Stimulated activated memory B cell treated with anti-CD40 and anti-IgM and Interleukin-4, amounts not matched to agents 10 μg/mL and 1 μg/mL and 100 μg/mL, for 72 hours (primary cell): ENCODE data around the gene COL4A5.
"Not testable (repeated sequence)": the region's sequence is repeated elsewhere in the genome, so short reads cannot be mapped to it uniquely, and the experiment has no call there.

Experiments
- ATAC-seq: fragments of 150-1000 bp; cut with Tn5 transposase; 2 replicates; pipeline ENCODE4 v1.10.0; 2021
- H3K27ac Mint-ChIP-seq: one replicate; pipeline ENCODE4 v1.8.0; 2022; ENCODE audit warnings: mild to moderate bottlenecking, mixed read lengths
- H3K27me3 Mint-ChIP-seq: one replicate; pipeline ENCODE4 v1.8.0; 2022; ENCODE audit warnings: mixed read lengths
- H3K36me3 Mint-ChIP-seq: one replicate; pipeline ENCODE4 v1.8.0; 2022; ENCODE audit warnings: mixed read lengths
- H3K4me1 Mint-ChIP-seq: one replicate; pipeline ENCODE4 v1.8.0; 2022; ENCODE audit warnings: mixed read lengths
- H3K4me3 Mint-ChIP-seq: one replicate; pipeline ENCODE4 v1.8.0; 2022; ENCODE audit warnings: mild to moderate bottlenecking, moderate library complexity, mixed read lengths
- H3K9me3 Mint-ChIP-seq: one replicate; pipeline ENCODE4 v1.8.0; 2022; ENCODE audit warnings: mixed read lengths

Gene COL4A5

DNA sequence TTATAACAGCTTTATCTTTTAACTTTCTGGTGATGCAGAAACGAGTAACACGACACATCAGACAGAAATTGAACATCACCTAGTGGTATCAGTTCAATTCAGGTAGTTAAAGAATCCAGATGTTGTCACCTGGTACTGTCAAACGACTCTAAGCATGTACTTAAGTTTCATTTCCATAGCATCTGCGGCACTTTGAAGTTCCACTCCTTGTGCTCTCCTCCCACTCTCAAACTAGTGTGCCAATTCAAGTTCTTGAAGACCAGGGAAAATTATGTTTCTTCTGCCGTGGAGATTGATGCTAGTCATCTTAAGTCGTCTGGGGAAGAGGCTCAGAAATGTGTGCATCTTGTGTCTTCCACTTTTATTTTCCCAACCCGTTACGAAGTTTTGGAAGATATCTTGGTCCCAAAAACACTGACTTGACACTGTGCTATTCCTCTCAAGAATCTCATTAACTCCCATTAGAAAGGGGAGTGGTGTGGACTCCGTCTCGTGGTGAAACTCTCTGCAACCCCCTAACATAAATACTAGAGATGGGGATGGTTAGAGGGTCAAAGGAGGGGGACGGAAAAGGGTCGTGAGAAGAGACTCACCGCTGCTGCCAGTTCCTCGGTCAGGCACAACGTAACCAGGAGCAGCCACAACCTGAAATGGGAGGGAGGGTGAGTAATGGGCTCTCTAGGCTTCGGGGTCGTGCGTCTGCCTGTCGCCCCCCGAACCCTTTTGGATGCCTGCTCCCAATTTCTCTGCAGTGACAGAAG, 2.1 kb upstream of the COL4A5 start:
- no peaks in the 10 kb centered on the region for H3K9me3 Mint-ChIP-seq
- no peaks in the 10 kb centered on the region for H3K36me3 Mint-ChIP-seq
- H3K4me1 Mint-ChIP-seq: peaks cover 7% of the 10 kb centered on the region
- no peak overlapping the region for H3K27ac Mint-ChIP-seq
- no peak for ATAC-seq
- H3K4me3 Mint-ChIP-seq: no peak overlapping the region
- H3K27me3 Mint-ChIP-seq: peaks cover 15% of the 10 kb centered on the region

GRCh38 chrX:108438110-108438623, 1.5 kb upstream of the COL4A5 start, which contains the start of gene COL4A6:
Gene COL4A6 (minus strand): TSS chrX:108438422. CDS start chrX:108438196, 226 bp downstream.
- H3K9me3 Mint-ChIP-seq: no peaks in the 10 kb centered on the region
- H3K27me3 Mint-ChIP-seq: peaks cover 15% of the 10 kb centered on the region
- H3K36me3 Mint-ChIP-seq: no peaks in the 10 kb centered on the region
- H3K4me1 Mint-ChIP-seq: peaks cover 7% of the 10 kb centered on the region
- no peak within 1 kb of the TSS for H3K4me3 Mint-ChIP-seq
- no peak within 1 kb of the TSS for H3K27ac Mint-ChIP-seq
- ATAC-seq: no peak

- H3K27ac Mint-ChIP-seq: no peak overlapping the region
- H3K9me3 Mint-ChIP-seq: no peaks in the 10 kb centered on the region
- H3K36me3 Mint-ChIP-seq: no peaks in the 10 kb centered on the region
- peak overlapping the region; percentile 60 for H3K4me3 Mint-ChIP-seq
- H3K27me3 Mint-ChIP-seq: peaks cover 15% of the 10 kb centered on the region
- no peak for ATAC-seq
- peaks cover 7% of the 10 kb centered on the region for H3K4me1 Mint-ChIP-seq
These were observed 491 bp downstream of the COL4A5 start for GRCh38 chrX:108439961-108440696.

DNA sequence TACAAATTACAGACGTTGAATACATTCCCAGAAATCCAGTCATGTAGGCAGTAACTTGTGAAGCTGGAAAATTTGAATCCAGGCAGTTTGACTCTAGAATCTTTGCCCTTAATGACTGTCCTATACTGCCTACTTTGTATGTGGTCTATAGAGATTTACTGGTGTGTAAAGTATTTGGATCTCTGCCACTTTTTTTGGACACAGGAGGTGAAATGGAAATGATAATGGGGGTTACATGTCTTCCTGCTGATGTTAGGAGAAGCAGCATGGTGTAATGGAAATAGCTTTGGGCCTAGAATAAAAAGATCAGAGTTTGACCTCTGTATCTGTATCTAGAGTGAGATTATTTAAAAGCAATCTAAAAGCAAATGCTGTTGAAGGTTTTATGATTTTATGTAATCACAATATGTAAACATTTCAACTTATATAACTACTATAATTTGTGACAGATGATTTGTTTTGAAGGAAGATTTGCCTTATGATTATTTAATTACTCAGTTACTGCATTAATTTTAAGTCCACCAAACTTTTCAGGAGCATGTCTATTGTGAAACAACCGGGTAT, 3.3 kb downstream of the COL4A5 start:
- Mint-ChIP-seq H3K27ac (no peak overlapping the region), H3K9me3 (no peaks in the 10 kb centered on the region)
- ATAC-seq: no peak

GRCh38 chrX:108447303-108447702, 7.7 kb downstream of the COL4A5 start:
- no peak overlapping the region for H3K27ac Mint-ChIP-seq
- no peaks in the 10 kb centered on the region for H3K4me1 Mint-ChIP-seq
- no peak for ATAC-seq
- no peaks in the 10 kb centered on the region for H3K9me3 Mint-ChIP-seq
- H3K27me3 Mint-ChIP-seq: no peaks in the 10 kb centered on the region
- H3K36me3 Mint-ChIP-seq: no peaks in the 10 kb centered on the region
- H3K4me3 Mint-ChIP-seq: no peak overlapping the region

More for the DNA sequence above, 3.3 kb downstream of the COL4A5 start:
- peaks cover 15% of the 10 kb centered on the region for H3K27me3 Mint-ChIP-seq
- peaks cover 7% of the 10 kb centered on the region for H3K4me1 Mint-ChIP-seq
- H3K4me3 Mint-ChIP-seq: no peak overlapping the region
- no peaks in the 10 kb centered on the region for H3K36me3 Mint-ChIP-seq

GRCh38 chrX:108453841-108454240, 14.2 kb downstream of the COL4A5 start:
- no peaks in the 10 kb centered on the region for H3K4me1 Mint-ChIP-seq

DNA sequence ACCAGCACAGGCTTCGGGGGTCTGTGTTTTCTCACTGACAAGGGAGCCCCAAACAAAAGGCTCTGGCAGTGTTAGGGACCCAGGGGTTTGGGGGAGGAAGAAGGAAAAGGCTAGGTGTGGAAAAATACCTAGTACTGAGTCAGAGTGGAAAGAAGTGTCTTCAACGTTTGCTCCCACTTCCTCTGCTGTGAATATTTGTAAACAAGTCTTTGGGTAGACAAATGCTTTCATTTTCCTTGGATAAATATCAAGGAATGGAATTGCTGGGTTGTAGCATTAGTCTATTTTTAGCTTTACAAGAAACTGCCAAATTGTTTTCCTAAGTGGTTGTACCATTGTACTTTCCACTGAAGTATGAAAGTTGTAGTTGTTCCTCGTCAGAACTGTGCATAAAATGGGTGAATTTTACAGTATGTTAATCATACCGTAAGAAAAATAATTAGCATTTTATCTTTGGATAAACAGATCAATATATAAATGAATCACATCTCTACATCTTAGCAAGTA, 17.4 kb downstream of the COL4A5 start:
- Mint-ChIP-seq H3K27ac (no peak overlapping the region), H3K27me3 (no peaks in the 10 kb centered on the region), H3K4me1 (no peaks in the 10 kb centered on the region), H3K36me3 (no peaks in the 10 kb centered on the region), H3K4me3 (no peak overlapping the region), H3K9me3 (peaks cover 2% of the 10 kb centered on the region)
- ATAC-seq: no peak

More at GRCh38 chrX:108453841-108454240, 14.2 kb downstream of the COL4A5 start:
- Mint-ChIP-seq H3K27ac (no peak overlapping the region), H3K9me3 (peaks cover 2% of the 10 kb centered on the region), H3K27me3 (no peaks in the 10 kb centered on the region), H3K36me3 (no peaks in the 10 kb centered on the region), H3K4me3 (no peak overlapping the region)
- no peak for ATAC-seq

DNA sequence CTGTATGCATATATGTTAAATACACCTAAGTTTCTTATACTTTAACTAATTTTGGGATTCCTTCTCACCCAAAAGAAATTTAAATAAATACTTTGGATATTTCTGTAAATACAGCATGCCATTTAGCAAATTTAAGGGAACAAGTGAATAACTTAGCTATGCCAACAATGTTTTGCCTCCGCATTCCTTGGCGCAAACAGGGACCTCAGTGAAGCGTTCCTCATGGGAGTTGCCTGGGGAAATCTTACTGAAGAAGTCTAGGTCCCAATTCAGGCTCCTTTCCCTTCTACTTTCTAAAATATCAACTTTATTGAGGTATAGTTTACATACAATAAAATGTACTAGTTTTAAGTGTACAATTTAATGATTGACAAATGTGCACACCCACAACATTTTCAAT, 25.0 kb downstream of the COL4A5 start:
- H3K9me3 Mint-ChIP-seq: no peaks in the 10 kb centered on the region
- H3K4me3 Mint-ChIP-seq: no peak overlapping the region
- no peak for ATAC-seq
- no peaks in the 10 kb centered on the region for H3K36me3 Mint-ChIP-seq
- H3K4me1 Mint-ChIP-seq: no peaks in the 10 kb centered on the region
- no peaks in the 10 kb centered on the region for H3K27me3 Mint-ChIP-seq
- H3K27ac Mint-ChIP-seq: no peak overlapping the region

GRCh38 chrX:108468486-108468885, 28.8 kb downstream of the COL4A5 start:
- H3K9me3 Mint-ChIP-seq: no peaks in the 10 kb centered on the region
- H3K4me1 Mint-ChIP-seq: no peaks in the 10 kb centered on the region
- H3K27me3 Mint-ChIP-seq: no peaks in the 10 kb centered on the region
- H3K36me3 Mint-ChIP-seq: no peaks in the 10 kb centered on the region
- no peak overlapping the region for H3K4me3 Mint-ChIP-seq
- ATAC-seq: no peak
- H3K27ac Mint-ChIP-seq: no peak overlapping the region

- Mint-ChIP-seq H3K36me3 (no peaks in the 10 kb centered on the region), H3K4me3 (no peak overlapping the region), H3K27ac (no peak overlapping the region), H3K27me3 (no peaks in the 10 kb centered on the region), H3K4me1 (no peaks in the 10 kb centered on the region), H3K9me3 (no peaks in the 10 kb centered on the region)
- ATAC-seq: no peak
These were observed 34.3 kb downstream of the COL4A5 start for GRCh38 chrX:108473979-108474378.

GRCh38 chrX:108481528-108481927, 41.9 kb downstream of the COL4A5 start:
- not testable (repeated sequence) for H3K36me3 Mint-ChIP-seq, H3K27ac Mint-ChIP-seq, ATAC-seq, H3K27me3 Mint-ChIP-seq, H3K4me1 Mint-ChIP-seq, H3K4me3 Mint-ChIP-seq, H3K9me3 Mint-ChIP-seq

- no peaks in the 10 kb centered on the region for H3K9me3 Mint-ChIP-seq
- no peaks in the 10 kb centered on the region for H3K36me3 Mint-ChIP-seq
- H3K4me3 Mint-ChIP-seq: no peak overlapping the region
- no peak for ATAC-seq
- H3K4me1 Mint-ChIP-seq: no peaks in the 10 kb centered on the region
- H3K27ac Mint-ChIP-seq: no peak overlapping the region
- no peaks in the 10 kb centered on the region for H3K27me3 Mint-ChIP-seq
These were observed 44.6 kb downstream of the COL4A5 start for GRCh38 chrX:108484251-108484650.

DNA sequence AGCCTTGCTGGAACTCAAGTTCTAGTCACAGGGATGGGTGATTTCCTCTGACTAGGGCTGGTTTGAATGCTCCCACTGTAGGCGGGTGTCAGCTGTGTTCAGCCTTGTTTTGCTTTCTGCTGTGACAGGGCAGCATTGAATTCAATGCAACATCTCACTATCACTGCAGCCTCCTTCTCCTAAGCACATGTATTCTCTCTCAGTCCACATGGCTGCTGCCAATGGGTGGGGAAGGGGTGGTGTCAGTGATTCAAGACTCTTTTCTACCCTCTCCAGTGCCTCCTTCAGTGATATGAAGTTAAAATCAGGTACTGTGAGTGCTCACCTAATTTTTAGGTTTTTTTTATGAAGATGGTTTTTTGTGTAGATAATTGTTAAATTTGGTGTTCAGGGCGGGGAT, 46.3 kb downstream of the COL4A5 start:
- Mint-ChIP-seq H3K36me3 (no peaks in the 10 kb centered on the region), H3K4me1 (no peaks in the 10 kb centered on the region), H3K4me3 (no peak overlapping the region), H3K9me3 (no peaks in the 10 kb centered on the region), H3K27me3 (no peaks in the 10 kb centered on the region), H3K27ac (no peak overlapping the region)
- ATAC-seq: no peak

DNA sequence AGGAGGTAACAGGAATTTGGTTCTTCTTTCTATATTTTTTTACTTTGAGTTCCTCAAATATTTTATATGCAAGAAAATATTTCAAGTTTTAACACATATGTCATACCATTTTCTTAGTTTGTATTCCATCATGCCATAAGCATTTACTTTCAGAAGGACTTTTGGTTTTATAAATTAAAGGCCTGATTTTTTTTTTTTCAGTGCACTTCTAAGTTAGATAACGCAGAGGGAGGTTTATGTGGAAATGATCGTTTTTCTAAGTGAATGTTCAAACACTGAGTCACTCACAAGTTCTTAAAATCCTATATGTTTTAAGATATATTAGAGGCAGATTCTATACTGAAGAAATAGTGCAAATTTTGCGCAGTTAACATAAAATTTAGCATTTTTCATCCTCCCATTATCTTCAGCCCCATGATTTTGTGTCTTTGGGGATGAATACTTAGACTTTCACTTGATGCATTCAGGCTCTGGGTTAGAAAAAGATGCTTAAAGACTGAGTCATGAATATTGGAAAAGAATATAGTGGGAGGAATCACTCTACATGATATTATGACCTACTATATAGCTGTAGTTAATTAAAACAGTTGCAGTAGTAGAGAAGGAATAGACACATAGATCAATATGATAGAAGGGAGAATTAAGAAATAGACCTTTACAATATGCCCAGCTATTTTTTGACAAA, 54.9 kb downstream of the COL4A5 start:
- Mint-ChIP-seq H3K27me3 (no peaks in the 10 kb centered on the region), H3K4me3 (no peak overlapping the region), H3K27ac (no peak overlapping the region), H3K9me3 (no peaks in the 10 kb centered on the region), H3K36me3 (no peaks in the 10 kb centered on the region), H3K4me1 (no peaks in the 10 kb centered on the region)
- no peak for ATAC-seq

GRCh38 chrX:108511721-108512120, 72.1 kb downstream of the COL4A5 start:
- Mint-ChIP-seq H3K27ac (no peak overlapping the region), H3K9me3 (no peaks in the 10 kb centered on the region), H3K4me3 (no peak overlapping the region), H3K36me3 (no peaks in the 10 kb centered on the region), H3K4me1 (no peaks in the 10 kb centered on the region), H3K27me3 (no peaks in the 10 kb centered on the region)
- no peak for ATAC-seq
